ENCODE data around the gene LRP10.
A peak's percentile ranks its signal among the peaks of the same experiment; 100 is the strongest.

LRP10 gene

DNA sequence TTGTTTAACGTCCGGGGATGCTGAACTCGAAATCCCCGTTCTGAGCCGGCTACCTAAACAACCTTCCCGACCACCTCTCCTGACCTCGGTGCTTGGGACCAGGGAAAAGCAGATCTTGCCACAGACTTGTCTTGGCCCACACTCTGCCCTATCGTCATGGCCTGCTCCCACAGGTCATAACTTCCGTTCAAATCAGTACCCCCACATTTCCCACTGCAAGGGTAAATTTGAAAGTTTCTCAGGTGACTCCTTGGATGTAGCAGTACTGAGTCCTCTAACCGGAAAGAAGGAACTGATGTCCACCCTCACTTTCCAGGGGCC is 48.0 kb downstream of the LRP10 start:
- DNase-seq = no peak
- TF ChIP-seq POLR2A (IDR thresholded peaks at IDR 0.05; ENCODE audit: low read length) (no peak), GATA1 (IDR thresholded peaks at IDR 0.05; ENCODE audit: low read depth, low read length) (no peak)

DNA sequence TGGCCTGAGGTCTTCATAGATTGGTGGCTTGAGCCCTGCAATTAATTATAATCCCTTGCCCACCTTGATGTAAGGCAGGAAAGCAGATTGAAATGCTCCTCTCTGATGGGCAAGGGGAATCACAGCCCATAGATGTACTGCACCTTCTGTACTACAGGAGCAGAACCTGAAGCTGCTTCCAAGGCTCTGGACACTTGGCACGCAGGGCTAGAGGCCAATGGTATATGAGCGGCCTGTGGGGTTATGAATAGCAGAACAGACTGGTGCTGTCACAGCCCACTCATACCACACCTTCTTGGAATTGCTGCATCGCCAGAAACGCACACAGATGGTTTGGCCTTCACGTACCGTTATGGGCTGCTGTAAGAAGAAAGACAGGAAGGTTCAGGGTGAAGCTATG is 49.2 kb downstream of the LRP10 start:
- TF ChIP-seq GATA1 (IDR thresholded peaks at IDR 0.05; ENCODE audit: low read depth, low read length) = no peak
- no peak for TF ChIP-seq POLR2A (IDR thresholded peaks at IDR 0.05; ENCODE audit: low read length)
- DNase-seq = no peak

DNA sequence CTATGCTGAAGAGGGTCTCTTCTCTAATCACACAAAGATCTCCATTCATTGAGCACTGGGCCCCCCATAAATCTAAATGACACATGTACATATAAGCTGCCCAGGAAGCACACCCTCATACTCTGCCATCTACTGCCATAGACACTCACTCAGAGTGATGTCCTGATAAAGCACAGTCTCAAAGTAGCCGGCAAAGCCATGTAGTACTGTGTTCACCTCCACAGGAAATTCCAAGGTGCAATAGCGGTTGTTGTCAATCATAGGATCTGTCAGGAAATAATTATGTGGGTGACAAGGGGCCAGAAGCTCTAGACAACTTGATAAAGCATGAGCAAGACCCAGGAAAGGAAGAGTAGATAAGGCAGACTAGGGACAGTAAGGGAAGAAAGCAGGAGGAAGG is 50.8 kb downstream of the LRP10 start:
- no peak for TF ChIP-seq GATA1 (IDR thresholded peaks at IDR 0.05; ENCODE audit: low read depth, low read length)
- no peak for TF ChIP-seq POLR2A (IDR thresholded peaks at IDR 0.05; ENCODE audit: low read length)

DNA sequence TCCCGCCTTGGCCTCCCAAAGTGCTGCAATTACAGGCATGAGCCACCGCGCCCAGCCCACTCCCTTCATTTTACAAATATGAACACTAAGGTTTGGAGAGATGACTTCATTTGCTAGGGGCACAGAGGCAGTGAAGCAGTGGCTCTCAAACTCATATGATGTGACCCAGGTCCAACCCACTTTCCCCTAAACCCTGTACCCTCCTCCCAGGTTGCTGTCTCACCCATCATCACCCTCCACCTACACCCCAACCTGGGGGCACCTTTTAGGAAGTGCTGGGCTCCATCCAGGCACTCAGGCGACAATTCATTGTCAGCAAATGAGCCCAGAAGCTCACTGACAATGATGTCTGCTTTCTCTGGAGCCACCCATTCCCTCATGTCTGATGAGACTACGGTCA is 52.2 kb downstream of the LRP10 start:
- no peak for DNase-seq
- no peak for TF ChIP-seq GATA1 (IDR thresholded peaks at IDR 0.05; ENCODE audit: low read depth, low read length)
- no peak for TF ChIP-seq POLR2A (IDR thresholded peaks at IDR 0.05; ENCODE audit: low read length)

More for the DNA sequence above, 50.8 kb downstream of the LRP10 start:
- no peak for DNase-seq

DNA sequence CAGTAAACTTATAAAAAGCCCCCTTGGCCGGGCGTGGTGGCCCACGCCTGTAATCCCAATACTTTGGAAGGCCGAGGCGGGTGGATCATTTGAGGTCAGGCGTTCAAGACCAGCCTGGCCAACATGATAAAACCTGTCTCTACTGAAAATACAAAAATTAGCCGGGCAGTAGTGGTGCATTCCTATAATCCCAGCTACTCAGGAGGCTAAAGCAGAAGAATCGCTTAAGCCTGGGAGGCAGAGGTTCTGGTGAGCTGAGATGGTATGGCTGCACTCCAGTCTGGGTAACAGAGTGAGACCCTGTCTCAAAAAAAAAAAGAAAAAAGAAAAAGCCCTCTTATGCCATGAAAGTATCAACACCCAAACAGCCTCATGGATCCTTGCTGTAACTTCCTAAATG is 54.0 kb downstream of the LRP10 start:
- TF ChIP-seq GATA1 (IDR thresholded peaks at IDR 0.05; ENCODE audit: low read depth, low read length) (no peak), POLR2A (IDR thresholded peaks at IDR 0.05; ENCODE audit: low read length) (no peak)
- no peak for DNase-seq

DNA sequence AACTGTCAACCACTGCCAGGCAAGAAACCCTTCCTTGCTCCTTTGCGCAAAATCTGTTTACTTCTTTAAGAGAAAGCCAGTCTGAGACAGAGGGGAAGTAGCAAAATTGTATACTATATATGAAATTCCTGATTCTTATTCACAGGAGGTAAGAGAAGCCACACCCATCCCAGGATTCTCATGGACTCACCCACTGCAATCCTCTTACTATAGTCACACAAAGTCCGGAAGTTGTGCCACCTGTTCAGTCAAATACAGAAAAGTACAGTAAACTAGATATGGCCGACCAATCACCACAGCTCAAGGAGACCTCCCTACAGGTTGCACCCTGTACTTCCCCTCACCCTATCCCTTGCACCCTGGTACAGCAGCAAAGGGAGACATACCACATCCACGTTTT is 54.8 kb downstream of the LRP10 start:
- DNase-seq = no peak
- TF ChIP-seq POLR2A (IDR thresholded peaks at IDR 0.05; ENCODE audit: low read length) (no peak), GATA1 (IDR thresholded peaks at IDR 0.05; ENCODE audit: low read depth, low read length) (no peak)

DNA sequence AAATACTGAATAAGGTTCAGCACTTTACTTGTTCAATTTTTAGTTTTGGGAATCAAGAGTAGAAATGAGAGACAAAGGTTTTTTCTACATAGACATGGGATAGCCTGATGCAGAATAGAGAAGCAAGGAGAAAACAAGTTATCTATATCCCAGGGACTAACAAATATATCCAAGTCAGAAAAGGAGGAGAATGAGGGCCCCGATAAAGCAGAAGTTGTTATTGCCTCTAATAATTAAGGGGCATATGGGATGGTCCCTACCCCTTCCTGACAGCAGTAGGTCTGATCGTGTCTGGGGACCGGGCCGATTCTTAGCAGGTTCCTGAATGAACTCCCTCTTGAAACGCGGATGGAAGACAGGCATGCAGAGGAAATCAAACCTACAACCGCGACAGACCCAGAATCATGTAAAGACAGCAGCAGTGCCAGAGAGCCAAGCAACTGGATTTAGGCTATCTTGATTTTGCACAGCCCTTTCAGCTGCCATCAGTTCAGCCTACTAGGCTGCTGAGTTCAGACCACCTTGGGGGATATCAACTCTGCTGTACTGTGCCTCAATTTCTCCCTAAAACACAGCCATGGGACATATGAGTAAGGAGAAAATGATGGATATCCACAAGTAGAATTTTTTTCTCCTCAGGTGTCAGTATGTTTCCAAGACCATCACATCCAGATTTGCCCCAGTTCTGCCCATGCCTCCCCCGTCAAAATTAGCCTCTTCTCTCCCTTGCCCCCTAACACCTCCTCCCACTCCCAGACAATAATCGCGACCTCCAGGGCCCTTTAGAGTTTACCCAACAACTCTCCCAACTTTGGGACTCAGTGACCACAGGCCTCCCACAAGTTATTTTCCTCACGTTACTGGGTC is 56.9 kb downstream of the LRP10 start:
- DNase-seq = peak; percentile 50 to 58
- TF ChIP-seq POLR2A (IDR thresholded peaks at IDR 0.05; ENCODE audit: low read length) = no peak
- no peak for TF ChIP-seq GATA1 (IDR thresholded peaks at IDR 0.05; ENCODE audit: low read depth, low read length)

DNA sequence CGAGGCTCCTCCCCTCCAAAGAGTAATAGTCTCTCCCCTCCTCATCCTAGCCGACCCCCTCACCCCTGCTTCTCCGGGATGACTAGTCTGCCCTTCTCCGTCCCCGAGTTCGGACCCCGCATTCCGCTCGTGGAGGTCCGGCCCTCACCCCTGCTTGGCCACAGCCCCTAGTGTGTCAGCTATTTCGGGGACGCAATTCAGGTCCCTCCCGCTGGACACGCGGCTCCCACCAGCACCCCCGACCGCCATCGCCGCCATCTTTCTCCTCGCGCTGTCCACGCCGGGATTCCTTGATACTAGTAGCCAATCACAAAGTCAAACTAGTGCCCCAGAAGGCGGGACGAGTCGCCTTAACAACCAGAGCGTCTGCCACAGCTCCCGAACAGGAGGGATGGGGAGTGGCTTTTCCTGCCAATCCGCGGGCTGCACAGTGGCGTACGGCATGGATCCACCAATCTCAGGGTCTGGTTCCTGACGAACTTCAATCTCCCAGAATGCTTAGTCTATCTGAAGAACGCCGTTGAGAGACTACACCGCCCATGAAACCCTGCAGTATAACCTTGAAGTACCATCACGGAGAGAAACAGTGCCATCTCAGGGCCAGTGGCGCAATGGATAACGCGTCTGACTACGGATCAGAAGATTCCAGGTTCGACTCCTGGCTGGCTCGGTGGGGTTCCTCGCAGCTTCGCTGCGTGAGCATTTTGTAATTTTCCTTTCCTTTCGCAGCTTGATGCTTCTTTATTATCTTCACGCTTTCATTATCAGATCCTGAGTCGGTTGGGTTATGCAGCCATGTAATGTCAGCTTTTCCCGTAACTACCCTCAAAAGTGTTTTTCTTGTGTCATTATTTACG is 57.8 kb downstream of the LRP10 start, which contains the start of gene PRMT5:
Gene PRMT5, minus strand, starts transcription at position 273 of the 857 bp plus-strand sequence. Its CDS starts 15 bp downstream, at position 258.
- TF ChIP-seq POLR2A (IDR thresholded peaks at IDR 0.05; ENCODE audit: low read length) (peak; percentile 92), GATA1 (IDR thresholded peaks at IDR 0.05; ENCODE audit: low read depth, low read length) (no peak)
- DNase-seq = peak; percentile 99

DNA sequence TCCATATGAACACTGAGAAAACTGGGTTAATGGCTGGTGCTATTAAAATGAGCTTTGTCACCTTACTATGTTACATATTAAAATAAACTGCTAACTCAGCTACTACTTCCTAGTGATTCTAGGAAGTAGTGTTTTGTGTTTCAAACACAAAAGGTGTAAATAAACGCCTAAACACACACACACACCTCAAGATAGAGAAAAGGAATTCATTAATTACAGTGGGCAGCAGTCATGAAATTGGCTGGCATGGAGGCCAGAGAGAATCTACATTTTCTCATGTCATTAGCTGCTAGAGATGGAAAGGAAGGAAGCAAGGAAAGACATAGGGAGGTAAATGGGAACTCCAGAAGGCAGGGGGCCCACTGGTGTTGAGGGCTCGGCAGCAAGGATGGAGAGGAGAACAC is 58.4 kb downstream of the LRP10 start:
- TF ChIP-seq POLR2A (IDR thresholded peaks at IDR 0.05; ENCODE audit: low read length) (no peak), GATA1 (IDR thresholded peaks at IDR 0.05; ENCODE audit: low read depth, low read length) (no peak)
- no peak for DNase-seq
